C4-2B (cell line): Measurements from ENCODE around the gene GNL1.
A peak's percentile ranks its signal among the peaks of the same experiment; 100 is the strongest.

Experiments used
- H3K27ac ChIP-seq: fragments of 450-650 bp; 2 replicates; pipeline ENCODE4 v1.5.1; 2017
- CTCF ChIP-seq: fragments of 450-650 bp; conservative IDR thresholded peaks from 2 replicates; pipeline ENCODE4 v1.5.1; 2017; ENCODE audit warnings: mild to moderate bottlenecking
- ZFX ChIP-seq: fragments of 450-650 bp; IDR thresholded peaks from 2 replicates; pipeline ENCODE4 v1.6.1; 2017

GNL1 gene

GRCh38 chr6:30554962-30555815, 1.1 kb downstream of the GNL1 start:
- TF ChIP-seq ZFX (no peak), CTCF (no peak)
- peak overlapping the region; percentile 97 for H3K27ac ChIP-seq

GRCh38 chr6:30554404-30554803, 1.9 kb downstream of the GNL1 start:
- H3K27ac ChIP-seq = no peak overlapping the region
- TF ChIP-seq CTCF = no peak
- no peak for TF ChIP-seq ZFX

GRCh38 chr6:30548375-30548774, 7.9 kb downstream of the GNL1 start:
- no peak overlapping the region for H3K27ac ChIP-seq
- TF ChIP-seq CTCF (no peak), ZFX (no peak)

- H3K27ac ChIP-seq = no peak overlapping the region
- TF ChIP-seq ZFX (no peak), CTCF (no peak)
Observed at GRCh38 chr6:30547454-30547853, 8.8 kb downstream of the GNL1 start.

- no peak overlapping the region for H3K27ac ChIP-seq
- TF ChIP-seq CTCF (peak; percentile 84), ZFX (no peak)
Observed at GRCh38 chr6:30544666-30545272, 11.5 kb downstream of the GNL1 start.

- TF ChIP-seq CTCF = no peak
- H3K27ac ChIP-seq = no peak overlapping the region
Observed at GRCh38 chr6:30543821-30544220, 12.5 kb downstream of the GNL1 start.

GRCh38 chr6:30542915-30543314, 13.4 kb downstream of the GNL1 start:
- H3K27ac ChIP-seq = no peak overlapping the region
- TF ChIP-seq ZFX (no peak), CTCF (no peak; the same call in 1 of the 2 replicates)
